ENCODE measurements around the gene CYFIP2. TPM values are rescaled to one million over a fixed set of nuclear protein-coding genes. Genes with fewer than 3 reads are reported as not detected.
"Not testable (repeated sequence)": the region's sequence is repeated elsewhere in the genome, so short reads cannot be mapped to it uniquely, and the experiment has no call there.

Gene CYFIP2
- total RNA-seq, 2 experiments from 2014 or later: 319 to 321 TPM

- Mint-ChIP-seq H3K4me3 (no peak overlapping the region), H3K4me1 (ENCODE audit: low read depth) (peaks cover 26% of the 10 kb centered on the region), H3K27ac (peak overlapping the region; percentile 43), H3K9me3 (no peaks in the 10 kb centered on the region), H3K27me3 (no peaks in the 10 kb centered on the region), H3K36me3 (peaks cover 57% of the 10 kb centered on the region)
- POLR2A ChIA-PET: no interaction called here
- CTCF ChIA-PET: interaction anchor here (1.0 kb wide), 1 partner anchor 57 kb away, joined by 4 read pairs; no protein-coding TSS in a partner anchor
- intact Hi-C loops (cut with micrococcal nuclease): no loop called here
- no peak for DNase-seq
These were observed 119.2 kb downstream of the CYFIP2 start for GRCh38 chr5:157384971-157385709.

- DNase-seq: no peak
- intact Hi-C loops (cut with micrococcal nuclease): no loop called here
- peaks cover 36% of the 10 kb centered on the region for H3K4me1 Mint-ChIP-seq (ENCODE audit: low read depth)
- peaks cover 68% of the 10 kb centered on the region for H3K36me3 Mint-ChIP-seq
- H3K27me3 Mint-ChIP-seq: no peaks in the 10 kb centered on the region
- POLR2A ChIA-PET: no interaction called here
- CTCF ChIA-PET: interaction anchor here (0.5 kb wide), 1 partner anchor 22 kb away, joined by 3 read pairs; no protein-coding TSS in a partner anchor
- H3K27ac Mint-ChIP-seq: peak overlapping the region; percentile 48
- no peaks in the 10 kb centered on the region for H3K9me3 Mint-ChIP-seq
- H3K4me3 Mint-ChIP-seq: no peak overlapping the region
These were observed 121.2 kb downstream of the CYFIP2 start for GRCh38 chr5:157387041-157387563.

GRCh38 chr5:157387683-157388093, 121.8 kb downstream of the CYFIP2 start:
- DNase-seq: no peak
- Mint-ChIP-seq H3K4me1 (ENCODE audit: low read depth) (peaks cover 39% of the 10 kb centered on the region), H3K36me3 (peaks cover 68% of the 10 kb centered on the region), H3K9me3 (no peaks in the 10 kb centered on the region), H3K27me3 (no peaks in the 10 kb centered on the region), H3K4me3 (no peak overlapping the region), H3K27ac (peak overlapping the region; percentile 48)
- intact Hi-C loops (cut with micrococcal nuclease): no loop called here
- CTCF ChIA-PET: interaction anchor here (0.5 to 0.7 kb wide), 2 partner anchors 23 to 45 kb away, joined by 3 read pairs; no protein-coding TSS in a partner anchor
- POLR2A ChIA-PET: no interaction called here

- Mint-ChIP-seq H3K27me3 (no peaks in the 10 kb centered on the region), H3K4me1 (ENCODE audit: low read depth) (peaks cover 39% of the 10 kb centered on the region), H3K36me3 (peaks cover 70% of the 10 kb centered on the region), H3K9me3 (no peaks in the 10 kb centered on the region), H3K4me3 (no peak overlapping the region), H3K27ac (peak overlapping the region; percentile 98)
- intact Hi-C loops (cut with micrococcal nuclease): no loop called here
- CTCF ChIA-PET: interaction anchor here (0.7 to 1.9 kb wide), 2 partner anchors 44 to 65 kb away, joined by 3 to 4 read pairs; no protein-coding TSS in a partner anchor
- POLR2A ChIA-PET: no interaction called here
- DNase-seq: no peak
These were observed 122.3 kb downstream of the CYFIP2 start for GRCh38 chr5:157388111-157388710.

GRCh38 chr5:157389103-157389502, 123.2 kb downstream of the CYFIP2 start:
- intact Hi-C loops (cut with micrococcal nuclease): no loop called here
- no peak for DNase-seq
- Mint-ChIP-seq H3K9me3 (no peaks in the 10 kb centered on the region), H3K27ac (peak overlapping the region; percentile 98), H3K36me3 (peaks cover 68% of the 10 kb centered on the region), H3K4me3 (no peak overlapping the region), H3K27me3 (no peaks in the 10 kb centered on the region), H3K4me1 (ENCODE audit: low read depth) (peaks cover 39% of the 10 kb centered on the region)
- ChIA-PET POLR2A (interaction anchor here (0.6 to 1.4 kb wide), 2 partner anchors 17 to 64 kb away, joined by 3 to 4 read pairs; no protein-coding TSS in a partner anchor), CTCF (interaction anchor here (0.8 to 2.2 kb wide), 5 partner anchors 9 to 354 kb away, joined by 3 to 13 read pairs (median 6); partner anchors contain the start of gene LSM11)

GRCh38 chr5:157390133-157390532, 124.2 kb downstream of the CYFIP2 start:
- CTCF ChIA-PET: interaction anchor here (0.7 to 2.2 kb wide), 11 partner anchors 34 to 353 kb away, joined by 3 to 13 read pairs (median 4); partner anchors contain the start of gene LSM11
- POLR2A ChIA-PET: interaction anchor here (0.9 to 1.7 kb wide), 4 partner anchors 10 to 353 kb away, joined by 3 to 13 read pairs (median 4); partner anchors contain the start of gene LSM11
- Mint-ChIP-seq H3K27me3 (no peaks in the 10 kb centered on the region), H3K4me1 (ENCODE audit: low read depth) (peaks cover 39% of the 10 kb centered on the region), H3K4me3 (peak overlapping the region; percentile 49), H3K36me3 (peaks cover 63% of the 10 kb centered on the region), H3K9me3 (no peaks in the 10 kb centered on the region), H3K27ac (peak overlapping the region; percentile 98)
- DNase-seq: no peak
- intact Hi-C loops (cut with micrococcal nuclease): loop anchor here (1.0 to 2.0 kb wide), 4 partner anchors 39 to 74 kb away; no protein-coding TSS in a partner anchor

GRCh38 chr5:157390551-157391297, 124.8 kb downstream of the CYFIP2 start:
- Mint-ChIP-seq H3K27ac (peak overlapping the region; percentile 98), H3K36me3 (peaks cover 60% of the 10 kb centered on the region), H3K4me1 (ENCODE audit: low read depth) (peaks cover 39% of the 10 kb centered on the region), H3K4me3 (peak overlapping the region; percentile 49), H3K9me3 (no peaks in the 10 kb centered on the region), H3K27me3 (no peaks in the 10 kb centered on the region)
- ChIA-PET POLR2A (interaction anchor here (0.7 to 1.7 kb wide), 6 partner anchors 11 to 353 kb away, joined by 3 to 13 read pairs (median 4); partner anchors contain the start of gene LSM11), CTCF (interaction anchor here (0.7 to 2.2 kb wide), 10 partner anchors 35 to 353 kb away, joined by 3 to 13 read pairs (median 4); partner anchors contain the start of gene LSM11)
- DNase-seq: peak; percentile 91
- intact Hi-C loops (cut with micrococcal nuclease): loop anchor here (1.0 to 2.0 kb wide), 4 partner anchors 39 to 74 kb away; no protein-coding TSS in a partner anchor

- intact Hi-C loops (cut with micrococcal nuclease): no loop called here
- ChIA-PET POLR2A (no interaction called here), CTCF (no interaction called here)
- no peak overlapping the region for H3K4me3 Mint-ChIP-seq
- no peaks in the 10 kb centered on the region for H3K27me3 Mint-ChIP-seq
- peaks cover 8% of the 10 kb centered on the region for H3K9me3 Mint-ChIP-seq
- no peak for DNase-seq
- no peak overlapping the region for H3K27ac Mint-ChIP-seq
- peaks cover 8% of the 10 kb centered on the region for H3K4me1 Mint-ChIP-seq (ENCODE audit: low read depth)
- H3K36me3 Mint-ChIP-seq: peaks cover 7% of the 10 kb centered on the region
These were observed 132.4 kb downstream of the CYFIP2 start for GRCh38 chr5:157398305-157398704.

GRCh38 chr5:157400741-157401495, 135.0 kb downstream of the CYFIP2 start:
- peaks cover 8% of the 10 kb centered on the region for H3K4me1 Mint-ChIP-seq (ENCODE audit: low read depth)
- no peaks in the 10 kb centered on the region for H3K36me3 Mint-ChIP-seq
- H3K27me3 Mint-ChIP-seq: no peaks in the 10 kb centered on the region
- peaks cover 17% of the 10 kb centered on the region for H3K9me3 Mint-ChIP-seq
- intact Hi-C loops (cut with micrococcal nuclease): no loop called here
- ChIA-PET CTCF (no interaction called here), POLR2A (no interaction called here)
- no peak overlapping the region for H3K4me3 Mint-ChIP-seq
- DNase-seq: no peak
- no peak overlapping the region for H3K27ac Mint-ChIP-seq

- H3K4me3 Mint-ChIP-seq: no peak overlapping the region
- no peaks in the 10 kb centered on the region for H3K27me3 Mint-ChIP-seq
- peaks cover 16% of the 10 kb centered on the region for H3K9me3 Mint-ChIP-seq
- CTCF ChIA-PET: no interaction called here
- H3K27ac Mint-ChIP-seq: no peak overlapping the region
- POLR2A ChIA-PET: no interaction called here
- H3K4me1 Mint-ChIP-seq (ENCODE audit: low read depth): no peaks in the 10 kb centered on the region
- intact Hi-C loops (cut with micrococcal nuclease): no loop called here
- no peak for DNase-seq
- H3K36me3 Mint-ChIP-seq: no peaks in the 10 kb centered on the region
These were observed 149.9 kb downstream of the CYFIP2 start for GRCh38 chr5:157415838-157416237.

GRCh38 chr5:157419521-157419920, 153.6 kb downstream of the CYFIP2 start:
- H3K4me3 Mint-ChIP-seq; POLR2A ChIA-PET; H3K36me3 Mint-ChIP-seq; H3K4me1 Mint-ChIP-seq (ENCODE audit: low read depth); H3K27me3 Mint-ChIP-seq; DNase-seq; H3K27ac Mint-ChIP-seq; CTCF ChIA-PET; intact Hi-C loops (cut with micrococcal nuclease): not testable (repeated sequence)
- H3K9me3 Mint-ChIP-seq: peaks cover 12% of the 10 kb centered on the region

Data from activated CD4-positive, alpha-beta memory T cell treated with anti-CD3 and anti-CD28 coated beads for 36 hours (primary cell).